T-helper 2 cell (primary cell): ENCODE data around the gene SMTN.
"Not testable (repeated sequence)": the region's sequence is repeated elsewhere in the genome, so short reads cannot be mapped to it uniquely, and the experiment has no call there.

Experiments used
- DNase-seq, 5 experiments: peaks; one replicate each; pipeline versions ENCODE4 v3.0.0 to v3.0.0-alpha.2; 2012 to 2022

Gene SMTN

GRCh38 chr22:31106001-31106571, 25.0 kb downstream of the SMTN start:
- no peak for DNase-seq

GRCh38 chr22:31106731-31107177, 25.6 kb downstream of the SMTN start:
- no peak for DNase-seq

DNA sequence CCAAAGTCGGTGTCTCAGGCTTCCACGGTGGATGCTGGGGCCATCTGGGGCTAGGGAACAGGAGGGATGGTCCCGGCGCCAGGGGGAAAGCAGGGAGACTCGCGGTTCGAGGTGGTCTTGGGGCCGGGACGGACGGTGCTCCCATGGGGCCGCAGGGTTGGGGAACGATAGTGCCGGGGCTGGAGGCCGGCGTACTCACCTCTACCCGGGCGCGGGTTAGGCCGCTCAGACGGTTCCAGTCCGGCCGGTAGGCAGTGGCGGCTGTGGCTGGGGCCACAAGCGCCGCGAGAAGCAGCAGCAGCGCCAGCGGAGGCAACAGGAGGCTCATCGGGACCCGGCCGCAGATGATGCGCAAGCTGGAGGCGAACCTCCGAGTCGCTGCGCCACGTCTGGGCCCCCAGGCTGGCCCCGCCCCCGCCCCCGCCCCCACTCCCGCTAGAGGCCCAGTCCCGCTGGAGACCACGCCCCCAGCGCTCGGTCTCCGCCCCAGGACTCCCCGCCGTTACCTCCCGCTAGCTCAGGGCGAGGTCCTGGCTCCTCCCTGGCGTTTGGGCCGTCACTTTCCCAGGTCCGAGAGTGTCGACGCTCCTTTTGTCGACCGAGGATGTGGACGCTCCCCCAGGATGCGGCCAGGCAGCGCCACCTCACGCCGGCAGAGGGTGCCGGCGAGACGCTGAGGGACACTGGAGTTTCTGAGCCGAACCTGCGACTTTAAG, 26.2 kb downstream of the SMTN start, which contains the start of gene SELENOM:
Gene SELENOM, minus strand, starts transcription at position 391 of the 716 bp plus-strand sequence. Its CDS starts 63 bp downstream, at position 328.
- peak; percentile 80 to 89 (median 82) for DNase-seq

GRCh38 chr22:31107894-31108218, 26.7 kb downstream of the SMTN start:
- no peak for DNase-seq

- not testable (repeated sequence) for DNase-seq
These were observed 31.5 kb downstream of the SMTN start for GRCh38 chr22:31112547-31113091.

- DNase-seq, result no peak
These were observed 37.1 kb downstream of the SMTN start for GRCh38 chr22:31118046-31118820.

GRCh38 chr22:31119026-31119717, 38.1 kb downstream of the SMTN start:
- DNase-seq, result no peak

GRCh38 chr22:31120230-31120629, 39.1 kb downstream of the SMTN start:
- no peak for DNase-seq

DNA sequence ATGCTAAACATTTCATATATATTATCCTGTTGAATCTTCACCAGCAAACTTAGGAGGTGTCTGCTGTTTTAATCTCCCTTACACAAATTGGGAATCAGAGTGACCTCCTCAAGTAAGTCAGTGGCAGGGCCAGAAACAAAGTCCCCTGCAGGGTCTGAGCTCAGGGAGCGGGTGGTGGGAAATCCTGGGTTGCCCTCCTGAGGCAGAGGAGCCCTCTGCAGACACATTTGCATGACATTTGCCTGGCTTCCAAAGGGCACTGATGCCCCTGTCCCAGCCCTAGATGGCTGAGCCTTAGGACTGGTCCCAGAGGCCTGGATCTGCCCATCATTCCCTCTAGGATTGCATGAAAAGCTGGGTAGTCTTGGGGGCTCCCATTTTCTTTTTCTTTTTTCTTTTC, 39.5 kb downstream of the SMTN start:
- no peak for DNase-seq

GRCh38 chr22:31121403-31121802, 40.3 kb downstream of the SMTN start:
- DNase-seq, result no peak

- no peak for DNase-seq
These were observed 41.0 kb downstream of the SMTN start for GRCh38 chr22:31122196-31122531.

DNA sequence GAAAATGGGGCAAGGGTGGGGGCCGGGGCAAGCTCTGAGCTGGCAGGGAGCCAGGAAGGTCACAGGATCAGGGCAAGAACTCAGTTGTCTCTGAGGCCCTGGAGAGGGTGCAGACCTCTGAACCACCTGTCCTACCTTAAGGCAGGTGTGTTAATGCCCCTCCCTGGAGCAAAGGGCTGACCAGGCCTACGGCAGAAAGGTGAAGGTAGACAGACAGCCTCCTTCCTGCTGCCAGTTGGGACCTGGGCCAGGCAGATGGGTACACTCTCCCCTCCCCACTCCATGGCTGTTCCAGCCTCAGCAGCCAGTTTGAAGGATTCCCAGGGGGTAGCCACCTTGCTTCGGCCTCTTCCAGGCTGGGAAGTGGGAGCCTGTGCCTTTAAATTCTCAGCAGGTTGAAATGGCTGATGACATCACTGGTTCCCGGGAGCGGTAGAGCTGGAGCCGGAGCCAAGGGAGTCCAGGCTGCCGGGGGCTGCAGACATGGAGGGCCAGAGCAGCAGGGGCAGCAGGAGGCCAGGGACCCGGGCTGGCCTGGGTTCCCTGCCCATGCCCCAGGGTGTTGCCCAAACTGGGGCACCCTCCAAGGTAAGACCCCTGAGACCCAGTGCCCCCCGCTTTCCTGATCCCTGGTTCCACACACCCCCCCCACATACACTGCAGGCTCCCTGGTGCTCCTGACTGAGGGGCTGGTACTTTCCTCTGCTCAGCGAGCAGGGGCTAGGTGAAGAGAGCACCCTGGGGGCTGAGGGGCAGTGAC, 41.6 kb downstream of the SMTN start, which contains the start of gene INPP5J:
Gene INPP5J, plus strand, starts transcription at position 435 of the 760 bp plus-strand sequence. Its CDS starts 49 bp downstream, at position 484.
- no peak for DNase-seq

- DNase-seq, result no peak
These were observed 42.1 kb downstream of the SMTN start for GRCh38 chr22:31123292-31123602.

DNA sequence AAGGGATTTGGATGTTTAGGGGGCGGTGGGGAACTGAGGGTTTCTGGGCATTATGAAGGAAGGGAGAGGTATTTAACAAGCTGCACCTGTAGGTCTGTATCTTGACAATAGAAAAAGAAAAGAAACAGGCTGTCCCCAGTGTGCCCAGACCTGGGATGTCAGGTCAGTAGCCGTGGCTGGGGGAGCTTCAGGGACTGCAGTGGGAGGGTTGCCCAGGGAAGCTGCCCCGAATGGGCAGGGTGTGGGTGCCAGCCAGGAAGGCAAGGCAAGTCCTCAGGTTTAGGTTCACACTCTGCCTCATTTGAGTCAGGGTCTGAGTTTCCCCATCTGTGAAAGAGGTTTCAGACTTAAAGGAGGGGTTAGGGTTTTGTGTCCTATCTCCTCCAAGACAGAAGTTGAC, 43.2 kb downstream of the SMTN start:
- no peak for DNase-seq

- DNase-seq, result no peak
These were observed 43.8 kb downstream of the SMTN start for GRCh38 chr22:31124811-31125465.

DNA sequence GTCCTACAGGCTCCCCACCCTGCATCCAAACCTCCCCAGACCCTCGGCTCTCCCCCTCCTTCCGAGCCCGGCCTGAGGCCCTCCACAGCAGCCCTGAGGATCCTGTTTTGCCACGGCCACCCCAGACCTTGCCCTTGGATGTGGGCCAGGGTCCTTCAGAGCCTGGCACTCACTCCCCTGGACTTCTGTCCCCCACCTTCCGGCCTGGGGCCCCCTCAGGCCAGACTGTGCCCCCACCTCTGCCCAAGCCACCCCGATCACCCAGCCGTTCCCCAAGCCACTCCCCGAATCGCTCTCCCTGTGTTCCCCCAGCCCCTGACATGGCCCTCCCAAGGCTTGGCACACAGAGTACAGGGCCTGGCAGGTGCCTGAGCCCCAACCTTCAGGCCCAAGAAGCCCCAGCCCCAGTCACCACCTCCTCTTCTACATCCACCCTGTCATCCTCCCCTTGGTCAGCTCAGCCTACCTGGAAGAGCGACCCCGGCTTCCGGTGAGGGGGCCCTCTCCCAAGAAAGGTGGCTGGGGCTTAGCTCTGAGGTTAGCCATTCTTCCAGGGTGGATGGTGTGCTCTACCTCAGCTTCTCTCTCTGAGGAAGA, 44.5 kb downstream of the SMTN start:
- no peak for DNase-seq

DNA sequence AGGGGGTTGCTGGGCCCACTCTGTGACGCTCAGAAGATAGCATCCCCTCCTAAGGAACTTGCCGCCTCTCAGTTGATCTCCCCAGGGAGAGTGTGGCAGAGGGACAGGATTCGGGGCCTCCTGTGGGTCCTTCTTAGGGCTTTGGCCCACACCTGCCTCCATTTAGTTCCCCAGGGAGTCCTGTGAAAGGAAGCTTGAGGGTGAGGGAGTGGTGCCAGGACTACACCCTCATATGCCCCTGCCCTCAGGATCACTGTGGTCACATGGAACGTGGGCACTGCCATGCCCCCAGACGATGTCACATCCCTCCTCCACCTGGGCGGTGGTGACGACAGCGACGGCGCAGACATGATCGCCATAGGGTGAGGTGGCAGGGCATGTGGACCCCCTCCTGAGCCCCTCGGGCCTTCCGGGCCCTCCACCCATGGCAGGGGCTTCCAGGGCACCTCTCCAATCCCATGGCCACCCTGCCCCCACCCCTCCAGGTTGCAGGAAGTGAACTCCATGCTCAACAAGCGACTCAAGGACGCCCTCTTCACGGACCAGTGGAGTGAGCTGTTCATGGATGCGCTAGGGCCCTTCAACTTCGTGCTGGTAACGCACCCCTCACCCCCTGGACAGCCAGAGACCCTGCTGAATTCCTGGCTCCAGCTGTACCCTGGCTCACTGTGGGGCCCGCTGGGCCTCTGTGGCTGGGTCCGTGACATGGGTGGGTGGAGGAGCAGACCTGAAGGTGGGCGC, 45.2 kb downstream of the SMTN start:
- no peak for DNase-seq

- DNase-seq, result no peak
These were observed 45.7 kb downstream of the SMTN start for GRCh38 chr22:31126869-31127175.

- no peak for DNase-seq
These were observed 46.2 kb downstream of the SMTN start for GRCh38 chr22:31127181-31127772.

GRCh38 chr22:31128156-31128555, 47.0 kb downstream of the SMTN start:
- DNase-seq, result no peak
